Ishikawa (cell line): ENCODE results near the gene DCXR.

Source experiments
- CEBPB ChIP-seq: IDR thresholded peaks from 2 replicates; pipeline ENCODE4 v1.6.1; 2012
- CREB1 ChIP-seq: IDR thresholded peaks from 2 replicates; pipeline ENCODE4 v1.6.1; 2012; ENCODE audit warnings: low read depth
- EGR1 ChIP-seq: IDR thresholded peaks from 2 replicates; pipeline ENCODE4 v1.6.1; 2012
- EP300 ChIP-seq: IDR thresholded peaks from 2 replicates; pipeline ENCODE4 v1.6.1; 2012; ENCODE audit warnings: borderline replicate concordance
- FOXM1 ChIP-seq: IDR thresholded peaks from 2 replicates; pipeline ENCODE4 v1.6.1; 2012; ENCODE audit warnings: low read depth, borderline replicate concordance
- MAX ChIP-seq: IDR thresholded peaks from 2 replicates; pipeline ENCODE4 v1.6.1; 2012
- NFIC ChIP-seq: IDR thresholded peaks from 2 replicates; pipeline ENCODE4 v1.6.1; 2012
- RAD21 ChIP-seq: IDR thresholded peaks from 2 replicates; pipeline ENCODE4 v1.6.1; 2012; ENCODE audit warnings: low read depth
- REST ChIP-seq: IDR thresholded peaks from 2 replicates; pipeline ENCODE4 v1.6.1; 2012; ENCODE audit warnings: low read depth, mild to moderate bottlenecking
- TAF1 ChIP-seq: IDR thresholded peaks from 2 replicates; pipeline ENCODE4 v1.6.1; 2012; ENCODE audit warnings: low read depth, mild to moderate bottlenecking
- TCF12 ChIP-seq: IDR thresholded peaks from 2 replicates; pipeline ENCODE4 v1.6.1; 2012; ENCODE audit warnings: low read depth
- TEAD4 ChIP-seq: IDR thresholded peaks from 2 replicates; pipeline ENCODE4 v1.6.1; 2012
- USF1 ChIP-seq: IDR thresholded peaks from 2 replicates; pipeline ENCODE4 v1.6.1; 2012
- YY1 ChIP-seq: IDR thresholded peaks from 2 replicates; pipeline ENCODE4 v1.6.1; 2012; ENCODE audit warnings: low read depth
- ZBTB7A ChIP-seq: IDR thresholded peaks from 2 replicates; pipeline ENCODE4 v1.6.1; 2012; ENCODE audit warnings: low read depth

DCXR gene

GRCh38 chr17:81996232-81996756 is 41.2 kb downstream of the DCXR start:
- TF ChIP-seq TEAD4 = no peak

- TF ChIP-seq REST (no peak), RAD21 (no peak), TEAD4 (no peak), TCF12 (no peak), YY1 (no peak), EP300 (no peak), FOXM1 (no peak), CREB1 (no peak), TAF1 (no peak), ZBTB7A (no peak), EGR1 (no peak), USF1 (no peak), CEBPB (no peak), NFIC (no peak), MAX (no peak)
Measured at GRCh38 chr17:81995463-81996231, 41.9 kb downstream of the DCXR start.

- no peak for TF ChIP-seq TAF1
- TF ChIP-seq CEBPB = no peak
- TF ChIP-seq TEAD4 = no peak
- TF ChIP-seq ZBTB7A = no peak
- TF ChIP-seq MAX = no peak
- TF ChIP-seq EGR1 = no peak
- TF ChIP-seq YY1 = no peak
- no peak for TF ChIP-seq FOXM1
- TF ChIP-seq CREB1 = no peak
- TF ChIP-seq EP300 = no peak
- no peak for TF ChIP-seq NFIC
- no peak for TF ChIP-seq TCF12
- TF ChIP-seq USF1 = no peak
- TF ChIP-seq RAD21 = no peak
- TF ChIP-seq REST = no peak
Measured at GRCh38 chr17:81994593-81995462, 42.7 kb downstream of the DCXR start.

GRCh38 chr17:81993729-81994592 is 43.5 kb downstream of the DCXR start:
- TF ChIP-seq TEAD4 (no peak), EP300 (no peak), EGR1 (no peak), NFIC (no peak), RAD21 (no peak), MAX (no peak), YY1 (no peak), ZBTB7A (no peak), CEBPB (no peak), REST (no peak), CREB1 (no peak), FOXM1 (no peak), TCF12 (no peak), TAF1 (no peak), USF1 (no peak)
